Measurements from ENCODE around the gene MICB.

DNA sequence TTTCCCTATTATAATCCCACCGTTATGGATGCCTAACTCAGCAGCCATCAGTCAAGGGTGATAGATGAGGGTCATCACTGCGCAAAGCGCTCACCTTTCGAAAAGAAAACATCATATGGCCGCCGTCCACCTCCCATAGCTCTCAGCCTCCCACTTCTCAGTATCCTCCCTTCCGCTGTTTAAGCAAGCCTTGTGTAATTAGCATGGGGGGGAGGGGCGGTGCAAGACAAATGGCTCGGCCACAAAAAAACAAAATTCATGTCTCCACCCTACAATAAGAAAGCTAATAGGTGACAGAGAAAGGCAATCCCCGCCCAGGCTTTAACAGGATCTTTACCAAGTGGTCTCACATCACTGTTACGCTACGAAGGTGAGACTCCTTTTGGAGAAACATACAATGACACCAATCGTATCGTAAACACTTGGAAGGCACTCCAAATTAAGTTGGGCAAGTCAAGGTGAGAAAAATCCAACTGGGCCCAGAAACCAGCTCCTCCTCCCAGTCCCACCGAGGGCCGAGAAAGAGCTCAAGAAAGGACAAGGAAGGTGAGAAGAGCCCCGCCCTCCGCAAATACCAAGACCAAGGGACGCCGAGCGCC is 43.2 kb downstream of the MICB start:
- TF ChIP-seq CTCF (IDR thresholded peaks at IDR 0.05): no peak
- TF ChIP-seq EZH2 (IDR thresholded peaks at IDR 0.05; ENCODE audit: borderline replicate concordance, insufficient read depth, low read depth, low read length, poor library complexity, severe bottlenecking): no peak
